SK-N-SH (cell line): Measurements from ENCODE around the gene GPR158. TPM values are rescaled to one million over a fixed set of nuclear protein-coding genes. Genes with fewer than 3 reads are reported as not detected.

ENCODE experiments used
- CTCF ChIA-PET: fragments of 300-600, 350-600 bp; formaldehyde crosslinking; extraction: SDS; loops from one replicate; lab custom pipeline; 2021; lab: Yijun Ruan, JAX
- POLR2A ChIA-PET: fragments of 350-600 bp; sonication (Branson Sonifier 250); formaldehyde crosslinking; extraction: SDS; loops from one replicate; lab custom pipeline; 2020; ENCODE audit warnings: antibody characterized with exemption, inconsistent platforms; lab: Yijun Ruan, JAX
- DNase-seq: peaks from one replicate; pipeline ENCODE4 v3.0.0; 2012
- H2AFZ ChIP-seq: fragments of 200-600 bp; sonication (generic); 2 replicates; pipeline ENCODE4 v1.8.1; 2016; ENCODE audit warnings: antibody characterized with exemption, mild to moderate bottlenecking, low read depth
- H3F3A ChIP-seq: fragments of 200-600 bp; sonication (generic); replicated peaks from 2 replicates; pipeline ENCODE3; 2016; ENCODE audit warnings: antibody characterized with exemption, mild to moderate bottlenecking; ENCODE audit not compliant: insufficient read depth
- H3K27ac ChIP-seq, 2 experiments: fragments of 200-500 bp in 1 of 2; fragments of 200-600 bp in 1 of 2; sonication (Bioruptor generic) in 1 of 2; sonication (generic), shearing (Covaris generic) in 1 of 2; 2 replicates each; pipeline versions ENCODE4 v1.5.1 to v1.6.1; 2014 to 2016; ENCODE audit warnings: low read depth in 2 of 2, inconsistent platforms in 1 of 2, low read length in 1 of 2, mild to moderate bottlenecking in 1 of 2, mixed read lengths in 1 of 2
- H3K27me3 ChIP-seq: fragments of 200-600 bp; sonication (generic), shearing (Covaris generic); 2 replicates; pipeline ENCODE4 v1.6.1; 2016; ENCODE audit warnings: mixed run types; ENCODE audit not compliant: insufficient read depth
- H3K36me3 ChIP-seq, 2 experiments: fragments of 200-500 bp in 1 of 2; fragments of 200-600 bp in 1 of 2; sonication (Bioruptor generic) in 1 of 2; sonication (generic) in 1 of 2; replicated peaks in 1 of 2; 2 replicates each; pipeline versions ENCODE3 to v1.5.1; 2014 to 2016; ENCODE audit warnings: low read length in 1 of 2, mild to moderate bottlenecking in 1 of 2; ENCODE audit not compliant: insufficient read depth in 2 of 2, control insufficient read depth in 1 of 2
- H3K4me1 ChIP-seq, 2 experiments: fragments of 200-500 bp in 1 of 2; fragments of 200-600 bp in 1 of 2; sonication (Bioruptor generic) in 1 of 2; sonication (generic), shearing (Covaris generic) in 1 of 2; 2 replicates each; pipeline versions ENCODE4 v1.5.1 to v1.6.1; 2014 to 2016; ENCODE audit warnings: low read depth in 1 of 2, low read length in 1 of 2, mixed run types in 1 of 2; ENCODE audit not compliant: insufficient read depth in 2 of 2, control insufficient read depth in 1 of 2
- H3K4me2 ChIP-seq: fragments of 200-600 bp; sonication (generic), shearing (Covaris generic); 2 replicates; pipeline ENCODE4 v1.6.1; 2017; ENCODE audit warnings: mixed run types
- H3K4me3 ChIP-seq, 2 experiments: fragments of 200-500 bp in 1 of 2; fragments of 200-600 bp in 1 of 2; sonication (Bioruptor generic) in 1 of 2; sonication (generic), shearing (Covaris generic) in 1 of 2; 2 replicates each; pipeline versions ENCODE4 v1.5.1 to v1.8.1; 2014 to 2016; ENCODE audit warnings: low read depth in 2 of 2, inconsistent platforms in 1 of 2, low read length in 1 of 2, mild to moderate bottlenecking in 1 of 2, mixed read lengths in 1 of 2, moderate library complexity in 1 of 2
- H3K79me2 ChIP-seq: fragments of 200-600 bp; sonication (generic); 2 replicates; pipeline ENCODE4 v1.8.1; 2017; ENCODE audit warnings: mild to moderate bottlenecking; ENCODE audit not compliant: insufficient read depth
- H3K9ac ChIP-seq: fragments of 200-600 bp; sonication (generic); 2 replicates; pipeline ENCODE4 v1.6.1; 2017; ENCODE audit warnings: mixed run types
- H3K9me2 ChIP-seq: fragments of 200-600 bp; sonication (generic); 2 replicates; pipeline ENCODE4 v1.6.1; 2017; ENCODE audit warnings: mixed run types
- H3K9me3 ChIP-seq: fragments of 200-600 bp; sonication (generic); 2 replicates; pipeline ENCODE4 v1.6.1; 2017; ENCODE audit warnings: mixed run types, mild to moderate bottlenecking, moderate library complexity
- H4K20me1 ChIP-seq: fragments of 200-600 bp; sonication (generic); 2 replicates; pipeline ENCODE4 v1.6.1; 2017; ENCODE audit warnings: mild to moderate bottlenecking, mixed run types; ENCODE audit not compliant: insufficient read depth
- CHD2 ChIP-seq: fragments of 150-350 bp; IDR thresholded peaks from 2 replicates; pipeline ENCODE4 v1.6.1; 2018; ENCODE audit warnings: low read length; ENCODE audit not compliant: partially characterized antibody
- CTCF ChIP-seq: fragments of 200-600 bp; sonication (generic); IDR thresholded peaks from 2 replicates; pipeline ENCODE4 v1.6.1; 2017; ENCODE audit warnings: antibody characterized with exemption, mild to moderate bottlenecking, moderate library complexity
- EP300 ChIP-seq, 2 experiments: IDR thresholded peaks; 2 replicates each; pipeline versions ENCODE4 v1.4.0 to v1.6.1; 2012; ENCODE audit warnings: borderline replicate concordance in 1 of 2, low read depth in 1 of 2, low read length in 1 of 2
- EZH2phosphoT487 ChIP-seq: fragments of 200-600 bp; sonication (generic); IDR thresholded peaks from 2 replicates; pipeline ENCODE4 v1.6.1; 2017; ENCODE audit warnings: low read depth, mixed run types, mild to moderate bottlenecking, antibody characterized with exemption, moderate library complexity, borderline replicate concordance
- FOSL2 ChIP-seq: IDR thresholded peaks from 2 replicates; pipeline ENCODE4 v1.4.0; 2012; ENCODE audit warnings: low read depth, mild to moderate bottlenecking, moderate library complexity, borderline replicate concordance
- FOXJ3 ChIP-seq: sonication (generic); formaldehyde crosslinking; IDR thresholded peaks from 2 replicates; pipeline ENCODE4 v1.5.1; 2020; ENCODE audit warnings: mild to moderate bottlenecking, missing genetic modification reagents
- MAX ChIP-seq: IDR thresholded peaks from 2 replicates; pipeline ENCODE4 v1.4.0; 2012; ENCODE audit warnings: low read depth
- NRF1 ChIP-seq: IDR thresholded peaks from 2 replicates; pipeline ENCODE4 v1.6.1; 2012; ENCODE audit warnings: low read depth, mild to moderate bottlenecking, low read length
- RAD21 ChIP-seq: IDR thresholded peaks from 2 replicates; pipeline ENCODE4 v1.6.1; 2012; ENCODE audit warnings: mild to moderate bottlenecking, low read length
- SMC3 ChIP-seq: IDR thresholded peaks from 2 replicates; pipeline ENCODE4 v1.6.1; 2012; ENCODE audit warnings: low read depth, low read length, improper control_type of control experiment
- TAF1 ChIP-seq: IDR thresholded peaks from 2 replicates; pipeline ENCODE4 v1.6.1; 2012; ENCODE audit warnings: low read depth, mild to moderate bottlenecking, low read length, moderate library complexity, borderline replicate concordance
- USF2 ChIP-seq: fragments of 150-350 bp; IDR thresholded peaks from 2 replicates; pipeline ENCODE4 v1.6.1; 2017; ENCODE audit warnings: antibody characterized with exemption, low read length, low read depth, borderline replicate concordance
- YY1 ChIP-seq: IDR thresholded peaks from 2 replicates; pipeline ENCODE4 v1.4.0; 2012; ENCODE audit warnings: low read depth, mild to moderate bottlenecking
- WGBS: methylation state at CpG from one replicate; pipeline ENCODE4 v1.1.6; 2017; ENCODE audit warnings: low lambda C conversion rate; 5-methylcytosine and 5-hydroxymethylcytosine counted together
- polyA plus RNA-seq, 3 experiments: library from polyadenylated mRNA; depleted of rRNA; stranded (reverse); fragments of >200 nt; gene quantifications; 2 replicates each; pipeline ENCODE4 v1.2.3, GENCODE V29; 2012

Gene GPR158
- polyA plus RNA-seq, 1 of the 3 experiments (the other 2 are of a cell fraction) = not detected

- no peak overlapping the region for H3K4me2 ChIP-seq
- POLR2A ChIA-PET = no interaction called here
- no peaks in the 10 kb centered on the region for H3K9me2 ChIP-seq
These were observed 47.4 kb downstream of the GPR158 start for GRCh38 chr10:25222085-25222660.

GRCh38 chr10:25226775-25227682 lies 52.2 kb downstream of the GPR158 start:
- Histone ChIP-seq H3K79me2 (no peaks in the 10 kb centered on the region), H3K27ac (no peak overlapping the region), H3K4me1 (no peaks in the 10 kb centered on the region), H3K9me2 (no peaks in the 10 kb centered on the region), H3K27me3 (no peaks in the 10 kb centered on the region), H3F3A (no peaks in the 10 kb centered on the region), H2AFZ (no peak overlapping the region), H3K9ac (no peak overlapping the region), H3K36me3 (no peaks in the 10 kb centered on the region), H3K4me3 (no peak overlapping the region; a peak in 1 of 4 replicates), H4K20me1 (no peaks in the 10 kb centered on the region), H3K9me3 (no peaks in the 10 kb centered on the region), H3K4me2 (no peak overlapping the region)
- ChIA-PET CTCF (interaction anchor here (0.5 to 2.8 kb wide), 31 partner anchors 9 to 481 kb away, joined by 3 to 43 read pairs (median 4); no protein-coding TSS in a partner anchor), POLR2A (no interaction called here)
- TF ChIP-seq SMC3 (peak; percentile 60), RAD21 (peak; percentile 82), CHD2 (no peak), FOXJ3 (CRISPR knock-in tag) (no peak), CTCF (peak; percentile 76)
- peak; percentile 27 for DNase-seq
- 21% methylated on average over 7 of the region's 7 CpGs for WGBS

More at GRCh38 chr10:25222085-25222660, 47.4 kb downstream of the GPR158 start:
- no peaks in the 10 kb centered on the region for H4K20me1 ChIP-seq
- H3K36me3 ChIP-seq = no peaks in the 10 kb centered on the region
- H3K27me3 ChIP-seq = no peaks in the 10 kb centered on the region; the same call in 1 of the 2 replicates
- H2AFZ ChIP-seq = no peak overlapping the region
- no peak overlapping the region for H3K9ac ChIP-seq
- no peak for DNase-seq
- no peak overlapping the region for H3K27ac ChIP-seq
- TF ChIP-seq EZH2phosphoT487 (no peak), NRF1 (no peak), EP300 (IDR thresholded peaks at IDR 0.05; ENCODE audit: borderline replicate concordance in 1 of 2, low read depth in 1 of 2, low read length in 1 of 2) (no peak), YY1 (no peak), MAX (no peak), FOSL2 (no peak), USF2 (no peak), TAF1 (no peak)
- WGBS = 33% methylated on average over 7 of the region's 7 CpGs
- H3F3A ChIP-seq = no peaks in the 10 kb centered on the region
- H3K4me1 ChIP-seq = no peaks in the 10 kb centered on the region
- no peak overlapping the region for H3K4me3 ChIP-seq
- no peaks in the 10 kb centered on the region for H3K79me2 ChIP-seq
- CTCF ChIA-PET = no interaction called here
- H3K9me3 ChIP-seq = no peaks in the 10 kb centered on the region
